RPMI7951 (cell line): ENCODE data around the gene ALOX15B. TPM values are rescaled to one million over a fixed set of nuclear protein-coding genes. Genes with fewer than 3 reads are reported as not detected.
A peak's percentile ranks its signal among the peaks of the same experiment; 100 is the strongest.
"Not testable (repeated sequence)": the region's sequence is repeated elsewhere in the genome, so short reads cannot be mapped to it uniquely, and the experiment has no call there.

Experiments used
- DNase-seq: peaks from one replicate; pipeline ENCODE4 v3.0.0-alpha.2; 2012; ENCODE audit warnings: low read depth
- total RNA-seq: library from RNA; depleted of rRNA; stranded (reverse); fragments of >200 nt; shearing (Covaris generic); gene quantifications from 2 replicates; pipeline ENCODE4 v1.2.3, GENCODE V29; 2014

Gene ALOX15B
- total RNA-seq, 1 experiment from 2014 or later = not detected

DNA sequence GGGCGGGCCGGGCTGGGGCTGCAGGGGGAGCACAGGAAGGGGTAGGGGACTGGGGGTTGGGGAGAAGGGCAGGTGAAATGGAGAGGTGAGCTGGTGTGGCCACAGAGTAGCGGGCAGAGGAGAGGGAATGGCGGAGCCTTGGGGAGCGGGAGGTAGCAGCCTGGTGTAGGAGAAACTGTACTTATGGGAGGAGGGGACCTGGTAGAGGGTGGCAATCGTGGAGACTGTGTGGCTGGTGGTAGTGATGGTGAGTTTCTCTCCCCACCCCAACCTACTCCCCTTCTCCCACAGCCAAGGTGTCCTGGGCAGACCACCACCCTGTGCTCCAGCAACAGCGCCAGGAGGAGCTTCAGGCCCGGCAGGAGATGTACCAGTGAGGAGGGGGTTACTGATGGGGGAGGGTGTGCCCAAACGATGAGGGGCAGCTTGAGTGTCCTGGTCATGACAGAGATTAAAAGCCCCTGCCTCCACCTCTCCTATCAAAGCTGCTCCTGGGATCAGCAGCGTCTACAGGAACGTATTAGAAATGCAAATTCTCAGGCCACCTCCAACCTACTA is 831 bp downstream of the ALOX15B start:
- no peak for DNase-seq

DNA sequence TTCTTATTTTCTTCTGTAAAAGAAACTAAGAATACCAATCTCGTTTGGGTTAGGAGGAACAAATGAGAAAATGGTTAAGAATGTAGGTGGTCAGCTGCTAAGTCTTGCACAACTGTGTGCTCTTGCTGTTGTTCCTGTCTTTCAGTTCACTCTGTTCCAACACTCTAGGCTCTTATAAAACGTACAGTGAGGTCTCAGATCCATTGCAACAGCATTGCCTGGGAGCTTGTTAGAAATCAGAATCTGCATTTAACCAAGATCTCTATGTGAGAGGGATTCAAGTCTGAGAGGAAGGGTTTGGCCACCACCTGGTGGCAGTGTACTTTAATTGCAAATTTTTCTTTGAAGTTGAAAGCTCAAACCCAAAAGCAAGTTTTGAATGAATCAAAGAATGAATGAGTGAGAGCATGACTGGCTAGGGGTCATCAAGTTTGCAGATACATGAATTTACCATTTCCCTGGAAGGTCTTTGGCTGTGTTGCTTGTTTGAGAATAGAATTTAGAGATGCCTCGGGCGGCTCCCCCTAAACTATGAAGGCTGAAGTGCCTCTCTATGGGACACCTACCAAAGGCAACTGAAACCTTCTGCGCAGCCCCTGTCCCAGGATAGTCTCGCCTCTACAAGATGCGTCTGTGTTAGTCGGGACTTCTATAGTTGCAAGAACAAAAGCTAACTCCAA is 2.5 kb downstream of the ALOX15B start:
- peak; percentile 62 for DNase-seq

DNA sequence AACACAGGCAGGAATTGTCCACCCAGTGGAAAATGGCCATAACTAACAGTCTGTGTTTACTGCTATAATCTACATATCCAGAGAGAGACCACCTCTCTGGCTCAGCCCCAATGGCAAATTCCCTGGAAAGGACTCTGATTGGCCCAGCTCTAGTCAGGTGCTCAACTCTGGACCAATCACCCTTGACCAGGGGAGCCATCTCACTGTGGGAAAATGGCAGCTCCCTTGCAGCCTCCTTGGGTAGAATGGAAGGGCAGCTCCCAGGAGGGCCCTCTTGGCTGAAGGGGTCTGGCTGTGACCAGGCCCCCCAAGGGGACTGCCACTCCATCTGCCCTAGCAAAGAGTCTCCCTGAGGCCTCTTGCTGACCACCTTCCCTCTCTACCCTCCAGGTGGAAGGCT is 3.1 kb downstream of the ALOX15B start:
- DNase-seq = peak; percentile 39

DNA sequence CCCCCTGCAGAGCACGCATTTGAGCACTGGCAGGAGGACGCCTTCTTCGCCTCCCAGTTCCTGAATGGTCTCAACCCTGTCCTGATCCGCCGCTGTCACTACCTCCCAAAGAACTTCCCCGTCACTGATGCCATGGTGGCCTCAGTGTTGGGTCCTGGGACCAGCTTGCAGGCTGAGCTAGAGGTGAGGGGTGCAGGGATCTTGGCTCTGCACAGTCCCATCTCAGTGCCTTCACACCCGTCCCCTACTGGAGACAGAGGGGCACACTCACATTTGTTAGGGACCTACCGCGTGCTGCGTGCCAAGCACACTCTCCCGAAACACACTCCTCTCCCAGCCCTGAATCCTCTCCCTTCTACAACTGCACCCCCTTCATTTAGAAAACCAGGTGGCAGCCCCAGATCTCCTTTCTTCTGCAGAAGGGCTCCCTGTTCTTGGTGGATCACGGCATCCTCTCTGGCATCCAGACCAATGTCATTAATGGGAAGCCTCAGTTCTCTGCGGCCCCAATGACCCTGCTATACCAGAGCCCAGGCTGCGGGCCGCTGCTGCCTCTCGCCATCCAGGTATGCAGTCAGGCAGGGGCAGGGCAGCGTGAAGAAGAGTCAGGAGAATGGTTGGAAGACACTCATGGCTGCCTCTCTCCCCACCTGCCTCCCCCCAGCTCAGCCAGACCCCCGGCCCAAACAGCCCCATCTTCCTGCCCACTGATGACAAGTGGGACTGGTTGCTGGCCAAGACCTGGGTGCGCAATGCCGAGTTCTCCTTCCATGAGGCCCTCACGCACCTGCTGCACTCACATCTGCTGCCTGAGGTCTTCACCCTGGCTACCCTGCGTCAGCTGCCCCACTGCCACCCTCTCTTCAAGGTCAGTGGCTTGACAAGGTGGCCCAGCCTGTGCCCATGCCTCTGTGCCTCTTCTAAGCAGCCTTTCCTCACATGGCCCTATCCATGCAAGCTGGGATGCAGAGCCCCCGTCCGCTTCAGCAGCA is 6.3 kb downstream of the ALOX15B start:
- DNase-seq = no peak

DNA sequence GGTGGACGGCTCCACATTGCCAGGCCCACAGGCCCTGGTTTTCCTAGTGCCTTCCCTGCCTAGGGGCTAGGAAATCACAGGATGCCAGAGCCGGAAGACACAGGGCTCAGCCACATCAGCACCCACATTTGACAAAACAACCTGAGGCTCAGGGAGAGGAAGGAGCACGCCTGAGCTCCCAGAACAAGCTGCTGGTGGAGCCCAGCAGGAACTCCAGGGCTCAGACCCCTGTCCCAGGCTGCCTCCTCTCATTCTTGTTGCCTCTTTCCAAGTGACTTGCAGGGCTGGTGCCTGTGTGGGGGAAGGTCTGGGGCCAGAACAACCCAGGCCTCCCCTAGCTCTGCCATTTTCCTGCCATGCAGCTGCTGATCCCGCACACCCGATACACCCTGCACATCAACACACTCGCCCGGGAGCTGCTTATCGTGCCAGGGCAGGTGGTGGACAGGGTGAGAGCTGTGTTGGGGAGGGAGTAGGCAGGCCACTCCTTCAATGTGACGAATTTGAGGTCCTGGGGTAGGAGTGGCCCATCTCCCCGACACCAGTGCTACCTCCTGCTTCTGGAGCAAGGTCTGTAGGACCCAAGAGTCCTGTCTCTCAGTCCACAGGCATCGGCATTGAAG is 7.6 kb downstream of the ALOX15B start:
- DNase-seq = no peak

DNA sequence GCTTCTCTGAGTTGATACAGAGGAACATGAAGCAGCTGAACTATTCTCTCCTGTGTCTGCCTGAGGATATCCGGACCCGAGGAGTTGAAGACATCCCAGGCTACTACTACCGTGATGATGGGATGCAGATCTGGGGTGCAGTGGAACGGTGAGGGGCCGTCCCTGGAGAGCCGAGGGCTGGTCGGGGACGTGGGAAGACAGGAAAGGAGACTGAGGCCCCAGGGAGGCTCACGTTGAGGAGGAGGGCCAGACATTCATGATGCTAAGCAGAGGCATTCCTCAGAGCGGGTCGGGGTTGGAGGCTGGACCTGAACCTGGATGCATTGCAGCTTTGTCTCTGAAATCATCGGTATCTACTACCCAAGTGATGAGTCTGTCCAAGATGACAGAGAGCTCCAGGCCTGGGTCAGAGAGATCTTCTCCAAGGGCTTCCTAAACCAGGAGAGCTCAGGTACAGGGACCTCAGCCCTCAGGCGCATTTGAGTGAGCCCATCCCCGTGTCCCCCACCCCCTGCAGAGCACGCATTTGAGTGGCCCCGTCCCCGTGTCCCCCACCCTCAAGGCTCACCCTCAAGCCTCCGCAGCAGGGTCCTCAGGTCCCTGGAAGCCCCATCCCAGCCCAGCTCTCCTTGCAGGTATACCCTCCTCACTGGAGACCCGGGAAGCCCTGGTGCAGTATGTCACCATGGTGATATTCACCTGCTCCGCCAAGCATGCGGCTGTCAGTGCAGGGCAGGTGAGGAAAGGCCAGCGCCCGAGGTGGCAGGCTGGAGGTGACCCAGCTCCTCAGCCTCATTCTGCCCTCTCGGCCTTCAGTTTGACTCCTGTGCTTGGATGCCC is 8.3 kb downstream of the ALOX15B start:
- DNase-seq = no peak

DNA sequence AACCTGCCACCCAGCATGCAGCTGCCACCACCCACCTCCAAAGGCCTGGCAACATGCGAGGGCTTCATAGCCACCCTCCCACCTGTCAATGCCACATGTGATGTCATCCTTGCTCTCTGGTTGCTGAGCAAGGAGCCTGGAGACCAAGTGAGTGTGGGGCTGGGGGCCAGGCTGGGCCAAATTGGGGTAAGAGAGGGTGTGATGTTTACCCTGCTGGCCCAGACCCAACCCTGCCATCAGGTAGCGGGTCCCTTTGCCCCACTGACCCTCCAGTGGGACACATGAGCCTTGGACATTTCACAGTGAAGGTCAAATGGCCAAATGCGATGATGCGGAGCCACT is 8.9 kb downstream of the ALOX15B start:
- no peak for DNase-seq

DNA sequence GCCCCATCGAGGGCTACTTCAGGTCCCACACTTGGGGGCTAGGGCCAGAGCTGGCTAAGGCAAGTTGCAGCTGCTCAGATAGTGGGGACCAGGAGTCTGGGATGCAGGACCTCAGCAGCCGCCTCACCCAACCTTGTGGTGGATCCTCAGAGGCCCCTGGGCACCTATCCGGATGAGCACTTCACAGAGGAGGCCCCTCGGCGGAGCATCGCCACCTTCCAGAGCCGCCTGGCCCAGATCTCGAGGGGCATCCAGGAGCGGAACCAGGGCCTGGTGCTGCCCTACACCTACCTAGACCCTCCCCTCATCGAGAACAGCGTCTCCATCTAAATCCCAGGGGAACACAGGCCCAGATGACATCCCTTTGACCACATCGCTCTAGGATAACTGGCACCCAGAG is 9.4 kb downstream of the ALOX15B start:
- no peak for DNase-seq

DNA sequence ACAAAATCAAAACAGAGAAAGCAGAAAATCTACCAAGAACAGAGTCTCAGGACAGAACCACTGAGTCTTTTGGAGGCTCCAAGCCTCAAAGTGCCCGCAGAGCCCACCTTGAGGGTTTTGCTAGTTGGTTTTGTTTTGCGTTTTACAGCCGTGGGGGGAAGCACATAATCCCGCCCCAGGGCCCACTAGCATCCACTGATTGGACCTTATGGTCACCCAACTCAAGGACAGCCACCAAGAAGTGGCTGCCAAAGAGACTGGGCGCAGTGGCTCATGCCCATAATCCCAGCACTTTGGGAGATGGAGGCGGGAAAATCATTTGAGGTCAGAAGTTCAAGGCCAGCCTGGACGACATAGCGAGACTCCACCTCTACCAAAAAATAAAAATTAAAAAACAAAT is 9.9 kb downstream of the ALOX15B start:
- DNase-seq = no peak

DNA sequence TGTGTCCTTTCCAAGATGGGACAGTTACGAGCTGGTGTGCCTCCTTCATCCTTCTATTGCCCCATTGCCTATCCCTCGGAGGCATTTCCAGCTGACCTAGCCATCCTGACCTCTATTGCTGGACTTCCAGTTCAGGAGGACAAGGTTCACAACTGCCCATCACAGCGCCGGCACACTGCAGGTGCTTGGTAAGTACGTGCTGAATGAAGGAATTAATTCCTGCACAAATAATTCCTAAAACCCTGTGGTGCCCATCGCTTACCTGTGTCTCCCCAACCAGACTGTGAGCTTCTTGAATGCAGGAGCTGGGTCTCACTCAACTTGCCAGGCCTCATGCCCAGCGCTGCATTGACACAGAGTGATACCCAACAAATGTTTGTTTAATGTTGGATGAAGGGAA is 13.0 kb downstream of the ALOX15B start:
- DNase-seq = no peak

DNA sequence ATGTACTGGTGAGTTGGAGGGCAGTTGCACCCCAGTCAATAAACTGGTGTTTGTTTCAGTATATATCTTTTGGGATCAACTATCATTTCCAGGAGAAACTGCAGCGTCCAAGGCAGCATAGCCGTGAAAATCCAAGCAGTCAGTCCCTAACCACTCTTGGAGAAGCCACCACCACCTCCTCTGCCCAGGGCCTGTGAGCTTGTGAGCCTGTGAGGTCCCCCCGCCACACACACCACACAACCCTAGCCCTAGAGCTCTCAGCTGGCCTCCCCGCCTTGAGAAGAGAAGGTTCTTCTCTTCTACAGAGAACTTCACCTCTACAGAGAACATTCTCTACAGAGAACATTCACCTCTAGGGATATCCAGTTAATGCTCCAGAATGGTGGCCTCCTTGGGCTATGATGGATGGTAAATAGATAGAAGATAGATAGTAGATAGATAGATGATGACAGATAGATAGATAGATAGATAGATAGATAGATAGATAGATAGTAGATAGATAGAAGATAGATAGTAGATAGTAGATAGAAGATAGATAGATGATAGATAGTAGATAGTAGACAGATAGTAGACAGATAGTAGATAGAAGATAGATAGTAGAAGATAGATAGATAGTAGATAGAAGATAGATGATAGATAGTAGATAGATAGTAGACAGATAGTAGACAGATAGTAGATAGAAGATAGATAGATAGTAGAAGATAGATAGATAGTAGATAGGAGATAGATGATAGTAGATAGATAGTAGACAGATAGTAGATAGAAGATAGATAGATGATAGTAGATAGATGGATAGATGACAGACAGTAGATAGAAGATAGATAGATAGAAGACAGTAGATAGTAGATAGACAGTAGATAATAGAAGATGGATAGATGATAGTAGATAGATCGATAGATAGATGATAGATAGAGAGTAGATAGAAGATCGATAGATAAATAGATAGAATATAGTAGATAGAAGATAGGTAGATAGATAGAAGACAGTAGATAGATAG is 13.7 kb downstream of the ALOX15B start:
- DNase-seq = no peak

DNA sequence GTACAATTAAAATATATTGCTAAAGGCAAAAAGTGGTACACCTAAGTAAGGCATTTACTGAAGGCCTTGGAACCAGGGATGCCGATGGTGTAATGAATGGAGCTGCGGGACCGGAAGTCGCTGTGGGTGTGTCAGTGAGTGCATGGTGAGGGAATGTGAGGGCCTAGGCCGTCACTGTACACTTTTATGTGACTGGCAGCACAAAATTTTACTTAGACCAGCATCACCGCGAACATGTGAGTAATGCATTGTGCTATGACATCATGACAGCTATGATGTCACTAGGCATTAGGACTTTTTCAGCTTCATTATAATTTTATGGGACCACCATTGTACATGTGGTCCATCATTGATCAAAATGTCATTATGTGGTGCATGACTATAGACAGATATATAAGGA is 14.7 kb downstream of the ALOX15B start:
- DNase-seq = no peak

DNA sequence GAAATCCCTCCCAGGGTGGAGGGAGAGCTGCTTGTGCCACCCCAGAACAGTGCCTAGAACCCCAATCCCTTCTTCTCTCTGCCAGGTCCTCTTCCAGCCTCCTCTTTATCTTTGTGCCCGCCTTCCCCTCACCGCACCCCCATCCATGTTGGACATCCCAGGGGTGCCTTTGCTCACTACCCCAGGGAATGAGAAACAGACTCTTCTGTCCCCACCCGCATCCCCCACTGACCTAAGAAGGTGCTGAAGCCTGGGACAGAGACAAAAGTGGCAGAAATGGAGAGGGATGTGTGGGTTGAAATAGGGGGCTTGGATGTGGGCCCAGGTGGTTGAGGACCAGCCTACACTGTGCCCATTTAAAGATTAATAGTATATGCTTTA is 17.0 kb downstream of the ALOX15B start:
- DNase-seq = no peak

DNA sequence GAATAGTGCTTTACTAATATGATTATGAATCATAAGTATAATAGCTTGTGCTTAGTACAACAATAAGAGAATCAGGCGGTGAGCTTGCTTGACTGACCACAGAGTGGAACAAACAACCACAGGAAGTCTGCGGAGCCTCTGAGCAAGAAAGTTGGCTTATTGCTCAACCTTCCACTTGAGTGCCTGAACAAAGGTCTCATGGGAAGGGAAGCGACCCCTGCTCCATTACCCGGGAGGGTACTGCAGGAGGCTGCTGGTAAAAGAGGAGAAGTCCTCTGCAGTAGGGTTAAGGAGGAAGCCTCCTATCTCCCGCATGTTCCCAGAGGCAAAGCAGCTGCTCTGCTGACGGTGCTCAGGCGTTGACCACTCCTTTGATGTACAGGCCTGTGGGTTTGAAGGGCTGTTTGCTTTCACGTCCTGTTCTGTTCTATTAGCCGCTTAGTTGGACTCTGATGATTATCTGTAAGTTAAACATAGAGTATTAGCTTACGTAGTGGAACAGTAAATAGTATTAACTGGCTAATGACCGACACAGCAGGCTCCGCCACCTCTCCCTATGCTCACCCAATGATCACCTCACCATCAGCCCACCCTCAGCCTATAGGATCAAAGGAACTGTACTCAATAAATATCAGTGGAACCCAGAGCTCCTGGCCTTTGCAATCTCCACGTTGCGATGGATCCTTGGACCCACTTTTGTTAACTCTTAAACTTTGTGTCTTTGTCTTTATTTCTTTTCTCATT is 17.5 kb downstream of the ALOX15B start:
- peak; percentile 29 for DNase-seq

DNA sequence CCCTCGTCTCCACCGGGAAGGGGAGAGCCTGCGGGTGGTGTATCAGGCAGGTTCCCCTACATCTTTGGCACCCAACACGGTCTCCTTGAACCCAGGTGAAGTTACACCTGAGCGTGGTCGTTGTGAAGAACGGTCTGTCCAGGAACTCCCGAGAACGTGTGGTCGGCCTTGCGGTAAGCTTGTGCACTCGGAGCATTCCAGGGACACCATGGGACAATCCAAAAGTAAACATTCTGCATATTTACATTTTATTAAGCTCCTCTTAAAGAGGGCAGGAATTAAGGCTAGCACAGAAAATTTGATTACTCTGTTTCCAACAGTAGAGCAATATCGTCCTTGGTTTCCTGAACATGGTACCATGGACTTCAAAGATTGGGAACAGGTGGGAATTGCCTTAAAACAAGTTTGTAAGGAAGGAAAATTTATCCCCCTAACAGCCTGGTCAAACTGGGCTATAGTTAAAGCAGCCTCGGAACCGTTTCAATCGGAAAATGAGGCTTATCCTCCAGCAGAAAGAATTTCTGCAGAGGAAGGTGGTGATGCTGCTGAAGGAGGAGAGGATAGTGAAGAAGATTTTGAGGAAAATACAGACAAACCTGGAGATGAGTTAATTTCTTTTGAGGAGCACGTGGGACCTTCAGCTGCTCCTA is 18.2 kb downstream of the ALOX15B start:
- no peak for DNase-seq

DNA sequence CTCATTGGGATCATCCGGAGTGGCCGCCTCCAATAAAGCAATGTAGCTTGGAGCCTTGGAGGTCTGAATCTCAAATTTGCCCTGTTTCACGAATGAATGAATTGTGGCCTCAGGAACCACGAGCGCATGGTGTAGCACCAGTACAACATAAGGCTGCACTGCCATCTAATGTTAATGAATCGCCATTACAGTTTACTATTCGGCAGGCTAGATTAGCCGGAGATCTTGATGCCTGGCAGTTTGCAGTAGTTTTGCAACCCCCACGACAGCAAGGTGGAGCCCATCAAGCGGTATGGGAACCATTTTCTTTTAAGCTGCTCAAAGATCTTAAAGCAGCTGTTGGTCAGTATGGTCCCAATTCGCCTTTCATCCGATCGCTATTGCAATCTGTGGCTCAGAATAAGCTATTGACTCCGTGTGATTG is 18.8 kb downstream of the ALOX15B start:
- peak; percentile 73 for DNase-seq

DNA sequence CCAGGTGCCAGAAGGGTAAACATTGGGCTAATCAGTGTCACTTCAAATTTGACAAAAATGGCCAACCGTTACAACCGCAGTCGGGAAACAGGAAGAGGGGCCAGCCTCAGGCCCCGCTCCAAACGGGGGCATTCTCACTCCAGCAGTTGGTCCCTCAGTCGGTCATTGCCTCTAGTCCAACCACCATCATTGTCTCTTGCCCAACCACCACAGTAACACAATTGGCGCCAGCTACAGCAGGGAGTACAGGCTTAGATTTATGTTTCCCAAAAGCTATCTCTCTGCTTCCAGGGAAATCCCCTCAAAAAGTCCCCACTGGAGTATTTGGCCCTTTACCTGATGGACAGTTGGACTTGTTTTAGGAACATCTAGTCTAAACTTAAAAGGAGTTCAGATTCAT is 20.3 kb downstream of the ALOX15B start:
- DNase-seq = no peak

DNA sequence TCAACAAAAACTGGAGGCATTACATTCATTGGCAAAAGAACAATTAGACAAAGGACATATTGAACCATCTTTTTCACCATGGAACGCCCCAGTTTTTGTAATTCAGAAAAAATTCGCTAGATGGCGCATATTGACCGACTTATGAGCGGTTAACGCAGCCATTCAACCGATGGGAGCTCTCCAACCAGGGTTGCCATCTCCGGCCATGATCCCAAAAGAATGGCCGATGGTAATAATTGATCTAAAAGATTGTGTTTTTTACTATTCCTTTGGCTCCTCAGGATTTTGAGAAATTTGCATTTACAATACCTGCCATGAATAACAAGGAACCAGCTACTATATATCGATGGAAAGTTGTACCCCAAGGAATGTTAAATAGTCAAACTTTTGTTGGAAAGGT is 21.4 kb downstream of the ALOX15B start:
- DNase-seq = peak; percentile 61

DNA sequence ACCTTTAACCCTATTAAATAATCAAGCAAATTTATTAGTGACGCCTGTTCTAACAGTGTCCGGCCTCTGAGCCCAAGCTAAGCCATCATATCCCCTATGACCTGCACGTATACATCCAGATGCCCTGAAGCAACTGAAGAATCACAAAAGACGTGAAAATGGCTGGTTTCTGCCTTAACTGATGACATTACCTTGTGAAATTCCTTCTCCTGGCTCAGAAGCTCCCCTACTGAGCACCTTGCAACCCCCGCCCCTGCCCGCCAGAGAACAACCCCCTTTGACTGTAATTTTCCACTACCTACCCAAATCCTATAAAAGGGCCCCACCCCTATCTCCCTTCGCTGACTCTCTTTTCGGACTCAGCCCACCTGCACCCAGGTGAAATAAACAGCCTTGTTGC is 23.0 kb downstream of the ALOX15B start:
- DNase-seq = not testable (repeated sequence)
